GM21737 (cell line): ENCODE results near the gene POTEF.
"Not testable (repeated sequence)": the region's sequence is repeated elsewhere in the genome, so short reads cannot be mapped to it uniquely, and the experiment has no call there.

Experiments
- ATAC-seq: cut with Tn5 transposase; IDR thresholded peaks from one replicate; pipeline ENCODE4 v1.9.1; 2021; ENCODE audit warnings: mild to moderate bottlenecking, moderate library complexity; ENCODE audit not compliant: unreplicated experiment

POTEF gene

GRCh38 chr2:130152816-130153595 lies 24.0 kb upstream of the POTEF start:
- ATAC-seq = no peak

- ATAC-seq = not testable (repeated sequence)
These were observed 23.3 kb upstream of the POTEF start for GRCh38 chr2:130152136-130152815.

- ATAC-seq = not testable (repeated sequence)
These were observed 22.1 kb upstream of the POTEF start for GRCh38 chr2:130151145-130151512.

GRCh38 chr2:130150181-130151144 lies 21.4 kb upstream of the POTEF start:
- ATAC-seq = no peak

- not testable (repeated sequence) for ATAC-seq
These were observed 19.5 kb upstream of the POTEF start for GRCh38 chr2:130148515-130148914.

GRCh38 chr2:130145006-130145414 lies 16.0 kb upstream of the POTEF start, which contains the start of gene CCDC74B:
Gene CCDC74B, minus strand, starts transcription at chr2:130145112. Its CDS starts 116 bp downstream, at chr2:130144996.
- peak; percentile 93 for ATAC-seq

- not testable (repeated sequence) for ATAC-seq
These were observed 14.4 kb upstream of the POTEF start for GRCh38 chr2:130143266-130144039.

GRCh38 chr2:130142396-130143265 lies 13.6 kb upstream of the POTEF start:
- ATAC-seq = not testable (repeated sequence)

GRCh38 chr2:130141645-130142370 lies 12.8 kb upstream of the POTEF start:
- ATAC-seq = not testable (repeated sequence)

GRCh38 chr2:130141002-130141401 lies 12.0 kb upstream of the POTEF start:
- not testable (repeated sequence) for ATAC-seq

- not testable (repeated sequence) for ATAC-seq
These were observed 11.5 kb upstream of the POTEF start for GRCh38 chr2:130140516-130140915.

GRCh38 chr2:130139331-130140280 lies 10.6 kb upstream of the POTEF start:
- ATAC-seq = not testable (repeated sequence)

GRCh38 chr2:130138841-130139251 lies 9.8 kb upstream of the POTEF start:
- ATAC-seq = not testable (repeated sequence)

- ATAC-seq = not testable (repeated sequence)
These were observed 9.3 kb upstream of the POTEF start for GRCh38 chr2:130138326-130138725.

- not testable (repeated sequence) for ATAC-seq
These were observed 8.1 kb upstream of the POTEF start for GRCh38 chr2:130137118-130137517.

- not testable (repeated sequence) for ATAC-seq
These were observed 7.5 kb upstream of the POTEF start for GRCh38 chr2:130136546-130136945.
